Activated T-cell treated with anti-CD3 and anti-CD28 coated beads, Interleukin-2, amount 50 U/mL, for 72 hours (primary cell): ENCODE measurements around the gene AGBL4. TPM values are rescaled to one million over a fixed set of nuclear protein-coding genes. Genes with fewer than 3 reads are reported as not detected.

ENCODE experiments used
- ATAC-seq, 2 donors: fragments of 150-1000 bp; cut with Tn5 transposase; replicated peaks in 1 of 2; 2 replicates each; pipeline ENCODE4 v1.10.0; 2021; ENCODE audit warnings: moderate library complexity in 2 of 2, mild to moderate bottlenecking in 1 of 2
- DNase-seq, 2 donors: peaks; one replicate each; pipeline ENCODE4 v3.0.0; 2021 to 2022; ENCODE audit warnings: mixed read lengths in 1 of 2
- H3K27ac Mint-ChIP-seq: one replicate; pipeline ENCODE4 v1.8.0; 2022; ENCODE audit warnings: mild to moderate bottlenecking, moderate library complexity, mixed read lengths
- H3K27me3 Mint-ChIP-seq: one replicate; pipeline ENCODE4 v1.8.0; 2022; ENCODE audit warnings: low read depth, mixed read lengths
- H3K36me3 Mint-ChIP-seq, 2 donors: one replicate each; pipeline ENCODE4 v1.8.0; 2022; ENCODE audit warnings: mixed read lengths in 2 of 2, mild to moderate bottlenecking in 1 of 2; ENCODE audit not compliant: insufficient read depth in 2 of 2
- H3K4me1 Mint-ChIP-seq: one replicate; pipeline ENCODE4 v1.8.0; 2022; ENCODE audit warnings: low read depth, mixed read lengths
- H3K4me3 Mint-ChIP-seq, 2 donors: one replicate each; pipeline ENCODE4 v1.8.0; 2022; ENCODE audit warnings: mild to moderate bottlenecking in 2 of 2, mixed read lengths in 2 of 2, moderate library complexity in 2 of 2
- H3K9me3 Mint-ChIP-seq, 2 donors: one replicate each; pipeline ENCODE4 v1.8.0; 2022; ENCODE audit warnings: mixed read lengths in 2 of 2
- total RNA-seq, 2 donors: library from RNA; stranded (reverse); gene quantifications; one replicate each; pipeline ENCODE4 v1.2.3, GENCODE V29; 2022

Gene AGBL4
- total RNA-seq, 2 donors from 2014 or later = not detected

- Mint-ChIP-seq H3K4me3 (no peak overlapping the region), H3K4me1 (peaks cover 28% of the 10 kb centered on the region), H3K27me3 (peaks cover 7% of the 10 kb centered on the region), H3K9me3 (no peaks in the 10 kb centered on the region), H3K36me3 (peaks cover 8% of the 10 kb centered on the region in 2 donors), H3K27ac (no peak overlapping the region)
- DNase-seq (no peak), ATAC-seq (no peak)
These were observed 1252.2 kb downstream of the AGBL4 start for GRCh38 chr1:48771561-48771960.

- H3K27ac Mint-ChIP-seq = no peak overlapping the region
- no peak overlapping the region for H3K4me3 Mint-ChIP-seq
- H3K27me3 Mint-ChIP-seq = no peaks in the 10 kb centered on the region
- H3K4me1 Mint-ChIP-seq = peaks cover 13% of the 10 kb centered on the region
- ATAC-seq (no peak), DNase-seq (no peak)
- no peaks in the 10 kb centered on the region for H3K9me3 Mint-ChIP-seq
- peaks cover 3 to 4% of the 10 kb centered on the region in 2 donors for H3K36me3 Mint-ChIP-seq
These were observed 1255.7 kb downstream of the AGBL4 start for GRCh38 chr1:48767975-48768510.

GRCh38 chr1:48765335-48765734 lies 1258.4 kb downstream of the AGBL4 start:
- DNase-seq (no peak), ATAC-seq (no peak)
- no peaks in the 10 kb centered on the region for H3K27me3 Mint-ChIP-seq
- peaks cover 0 to 2% of the 10 kb centered on the region in 2 donors for H3K36me3 Mint-ChIP-seq
- no peak overlapping the region for H3K4me3 Mint-ChIP-seq
- no peak overlapping the region for H3K27ac Mint-ChIP-seq
- H3K4me1 Mint-ChIP-seq = peaks cover 11% of the 10 kb centered on the region
- no peaks in the 10 kb centered on the region for H3K9me3 Mint-ChIP-seq

- ATAC-seq (no peak), DNase-seq (no peak)
- H3K4me3 Mint-ChIP-seq = no peak overlapping the region
- no peak overlapping the region for H3K27ac Mint-ChIP-seq
- H3K27me3 Mint-ChIP-seq = no peaks in the 10 kb centered on the region
- peaks cover 35% of the 10 kb centered on the region for H3K4me1 Mint-ChIP-seq
- H3K9me3 Mint-ChIP-seq = no peaks in the 10 kb centered on the region
- peaks cover 0 to 11% of the 10 kb centered on the region in 2 donors for H3K36me3 Mint-ChIP-seq
These were observed 1261.8 kb downstream of the AGBL4 start for GRCh38 chr1:48761986-48762385.

- Mint-ChIP-seq H3K36me3 (peaks cover 0 to 11% of the 10 kb centered on the region in 2 donors), H3K4me3 (no peak overlapping the region), H3K27me3 (no peaks in the 10 kb centered on the region), H3K9me3 (no peaks in the 10 kb centered on the region), H3K27ac (no peak overlapping the region), H3K4me1 (peaks cover 41% of the 10 kb centered on the region)
- DNase-seq (no peak), ATAC-seq (no peak)
These were observed 1262.3 kb downstream of the AGBL4 start for GRCh38 chr1:48761411-48761810.

GRCh38 chr1:48760857-48761256 lies 1262.9 kb downstream of the AGBL4 start:
- DNase-seq (no peak), ATAC-seq (no peak)
- Mint-ChIP-seq H3K4me3 (no peak overlapping the region), H3K4me1 (peaks cover 45% of the 10 kb centered on the region), H3K9me3 (no peaks in the 10 kb centered on the region), H3K36me3 (peaks cover 0 to 11% of the 10 kb centered on the region in 2 donors), H3K27me3 (no peaks in the 10 kb centered on the region), H3K27ac (no peak overlapping the region)

GRCh38 chr1:48758976-48759375 lies 1264.8 kb downstream of the AGBL4 start:
- peaks cover 45% of the 10 kb centered on the region for H3K4me1 Mint-ChIP-seq
- ATAC-seq (no peak), DNase-seq (no peak)
- no peaks in the 10 kb centered on the region for H3K27me3 Mint-ChIP-seq
- H3K9me3 Mint-ChIP-seq = no peaks in the 10 kb centered on the region
- H3K36me3 Mint-ChIP-seq = peaks cover 0 to 13% of the 10 kb centered on the region in 2 donors
- no peak overlapping the region for H3K27ac Mint-ChIP-seq
- H3K4me3 Mint-ChIP-seq = no peak overlapping the region

- no peak for DNase-seq
- Mint-ChIP-seq H3K4me1 (peaks cover 45% of the 10 kb centered on the region), H3K36me3 (peaks cover 0 to 13% of the 10 kb centered on the region in 2 donors), H3K9me3 (no peaks in the 10 kb centered on the region), H3K4me3 (peak overlapping the region in 1 of 2 donors; percentile 21), H3K27me3 (no peaks in the 10 kb centered on the region), H3K27ac (peak overlapping the region; percentile 52)
- ATAC-seq = peak in 1 of 2 donors; percentile 43
These were observed 1266.4 kb downstream of the AGBL4 start for GRCh38 chr1:48757363-48757762.

GRCh38 chr1:48756683-48757316 lies 1267.0 kb downstream of the AGBL4 start:
- no peak for DNase-seq
- peaks cover 0 to 13% of the 10 kb centered on the region in 2 donors for H3K36me3 Mint-ChIP-seq
- peak; percentile 38 to 40 for ATAC-seq
- H3K4me1 Mint-ChIP-seq = peaks cover 43% of the 10 kb centered on the region
- H3K9me3 Mint-ChIP-seq = no peaks in the 10 kb centered on the region
- H3K27ac Mint-ChIP-seq = no peak overlapping the region
- H3K27me3 Mint-ChIP-seq = no peaks in the 10 kb centered on the region
- H3K4me3 Mint-ChIP-seq = peak overlapping the region in 1 of 2 donors; percentile 11

- no peaks in the 10 kb centered on the region for H3K27me3 Mint-ChIP-seq
- no peak overlapping the region for H3K4me3 Mint-ChIP-seq
- no peak for DNase-seq
- H3K9me3 Mint-ChIP-seq = no peaks in the 10 kb centered on the region
- peaks cover 23% of the 10 kb centered on the region for H3K4me1 Mint-ChIP-seq
- H3K27ac Mint-ChIP-seq = no peak overlapping the region
- peaks cover 0 to 5% of the 10 kb centered on the region in 2 donors for H3K36me3 Mint-ChIP-seq
- no peak for ATAC-seq
These were observed 1270.5 kb downstream of the AGBL4 start for GRCh38 chr1:48753293-48753692.

GRCh38 chr1:48750109-48750508 lies 1273.6 kb downstream of the AGBL4 start:
- H3K27ac Mint-ChIP-seq = no peak overlapping the region
- no peaks in the 10 kb centered on the region for H3K36me3 Mint-ChIP-seq
- H3K27me3 Mint-ChIP-seq = no peaks in the 10 kb centered on the region
- H3K4me1 Mint-ChIP-seq = no peaks in the 10 kb centered on the region
- DNase-seq (no peak), ATAC-seq (no peak)
- H3K4me3 Mint-ChIP-seq = no peak overlapping the region
- H3K9me3 Mint-ChIP-seq = no peaks in the 10 kb centered on the region

- H3K4me1 Mint-ChIP-seq = no peaks in the 10 kb centered on the region
- no peak overlapping the region for H3K4me3 Mint-ChIP-seq
- no peaks in the 10 kb centered on the region for H3K9me3 Mint-ChIP-seq
- DNase-seq (no peak), ATAC-seq (no peak)
- H3K27me3 Mint-ChIP-seq = no peaks in the 10 kb centered on the region
- H3K36me3 Mint-ChIP-seq = no peaks in the 10 kb centered on the region
- H3K27ac Mint-ChIP-seq = no peak overlapping the region
These were observed 1274.7 kb downstream of the AGBL4 start for GRCh38 chr1:48749068-48749467.

- no peaks in the 10 kb centered on the region for H3K36me3 Mint-ChIP-seq
- no peaks in the 10 kb centered on the region for H3K9me3 Mint-ChIP-seq
- ATAC-seq = no peak
- no peak for DNase-seq
- H3K4me1 Mint-ChIP-seq = no peaks in the 10 kb centered on the region
- H3K27me3 Mint-ChIP-seq = no peaks in the 10 kb centered on the region
- no peak overlapping the region for H3K27ac Mint-ChIP-seq
- H3K4me3 Mint-ChIP-seq = no peak overlapping the region
These were observed 1276.8 kb downstream of the AGBL4 start for GRCh38 chr1:48746906-48747305.

- H3K4me1 Mint-ChIP-seq = no peaks in the 10 kb centered on the region
- H3K9me3 Mint-ChIP-seq = no peaks in the 10 kb centered on the region
- no peak for ATAC-seq
- peaks cover 0 to 4% of the 10 kb centered on the region in 2 donors for H3K36me3 Mint-ChIP-seq
- no peak overlapping the region for H3K27ac Mint-ChIP-seq
- DNase-seq = no peak
- H3K4me3 Mint-ChIP-seq = no peak overlapping the region
- no peaks in the 10 kb centered on the region for H3K27me3 Mint-ChIP-seq
These were observed 1279.7 kb downstream of the AGBL4 start for GRCh38 chr1:48744032-48744431.
